Measurements from ENCODE around the gene FAM149B1. TPM values are rescaled to one million over a fixed set of nuclear protein-coding genes. Genes with fewer than 3 reads are reported as not detected.

FAM149B1 gene
- total RNA-seq, 2 experiments from 2014 or later = 7.0 to 7.7 TPM

- no peaks in the 10 kb centered on the region for H3K9me3 ChIP-seq (ENCODE audit: control insufficient read depth in 1 of 2, insufficient read depth in 1 of 2, low read length in 2 of 2)
- no peaks in the 10 kb centered on the region for H3K4me1 ChIP-seq (ENCODE audit: insufficient read depth, low read length)
- intact Hi-C loops (cut with DNase I, micrococcal nuclease) = loop anchor here in 1 of 2 experiments (5.0 kb wide), 1 partner anchor 380 kb away; the partner anchor contains the start of gene MYOZ1
- no peak for ATAC-seq (ENCODE audit: poor library complexity)
- Mint-ChIP-seq H3K36me3 (ENCODE audit: low read depth) (no peaks in the 10 kb centered on the region), H3K27me3 (no peaks in the 10 kb centered on the region), H3K9me3 (peaks cover 2% of the 10 kb centered on the region), H3K4me3 (no peak overlapping the region), H3K27ac (no peak overlapping the region), H3K4me1 (ENCODE audit: low read depth) (no peaks in the 10 kb centered on the region)
- DNase-seq = no peak
- TF ChIP-seq, protein P1, sequence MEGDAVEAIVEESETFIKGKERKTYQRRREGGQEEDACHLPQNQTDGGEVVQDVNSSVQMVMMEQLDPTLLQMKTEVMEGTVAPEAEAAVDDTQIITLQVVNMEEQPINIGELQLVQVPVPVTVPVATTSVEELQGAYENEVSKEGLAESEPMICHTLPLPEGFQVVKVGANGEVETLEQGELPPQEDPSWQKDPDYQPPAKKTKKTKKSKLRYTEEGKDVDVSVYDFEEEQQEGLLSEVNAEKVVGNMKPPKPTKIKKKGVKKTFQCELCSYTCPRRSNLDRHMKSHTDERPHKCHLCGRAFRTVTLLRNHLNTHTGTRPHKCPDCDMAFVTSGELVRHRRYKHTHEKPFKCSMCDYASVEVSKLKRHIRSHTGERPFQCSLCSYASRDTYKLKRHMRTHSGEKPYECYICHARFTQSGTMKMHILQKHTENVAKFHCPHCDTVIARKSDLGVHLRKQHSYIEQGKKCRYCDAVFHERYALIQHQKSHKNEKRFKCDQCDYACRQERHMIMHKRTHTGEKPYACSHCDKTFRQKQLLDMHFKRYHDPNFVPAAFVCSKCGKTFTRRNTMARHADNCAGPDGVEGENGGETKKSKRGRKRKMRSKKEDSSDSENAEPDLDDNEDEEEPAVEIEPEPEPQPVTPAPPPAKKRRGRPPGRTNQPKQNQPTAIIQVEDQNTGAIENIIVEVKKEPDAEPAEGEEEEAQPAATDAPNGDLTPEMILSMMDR (IDR thresholded peaks at IDR 0.05) = no peak
- H3K27me3 ChIP-seq (ENCODE audit: control insufficient read depth in 1 of 2, insufficient read depth in 2 of 2, low read length in 2 of 2) = no peaks in the 10 kb centered on the region
- CTCF ChIA-PET = no interaction called here
- no peak overlapping the region for H3K4me3 ChIP-seq (ENCODE audit: low read length)
- no peak overlapping the region for H3K27ac ChIP-seq (ENCODE audit: low read depth in 1 of 2, low read length in 2 of 2)
- POLR2A ChIA-PET = no interaction called here
- H3K36me3 ChIP-seq (ENCODE audit: insufficient read depth, low read length) = no peaks in the 10 kb centered on the region
Measured at GRCh38 chr10:73262105-73262730, 94.3 kb downstream of the FAM149B1 start.

- H3K4me1 Mint-ChIP-seq (ENCODE audit: low read depth) = no peaks in the 10 kb centered on the region
- intact Hi-C loops (cut with DNase I, micrococcal nuclease) = loop anchor here in 1 of 2 experiments (5.0 kb wide), 1 partner anchor 379 kb away; the partner anchor contains the start of gene MYOZ1
- Histone ChIP-seq H3K27ac (ENCODE audit: low read depth in 1 of 2, low read length in 2 of 2) (no peak overlapping the region), H3K9me3 (ENCODE audit: control insufficient read depth in 1 of 2, insufficient read depth in 1 of 2, low read length in 2 of 2) (no peaks in the 10 kb centered on the region), H3K4me3 (ENCODE audit: low read length) (no peak overlapping the region), H3K4me1 (ENCODE audit: insufficient read depth, low read length) (no peaks in the 10 kb centered on the region), H3K27me3 (ENCODE audit: control insufficient read depth in 1 of 2, insufficient read depth in 2 of 2, low read length in 2 of 2) (no peaks in the 10 kb centered on the region), H3K36me3 (ENCODE audit: insufficient read depth, low read length) (no peaks in the 10 kb centered on the region)
- ATAC-seq (ENCODE audit: poor library complexity) (no peak), DNase-seq (no peak)
- H3K27ac Mint-ChIP-seq = no peak overlapping the region
- TF ChIP-seq, protein P1 (IDR thresholded peaks at IDR 0.05) = no peak
- peaks cover 2% of the 10 kb centered on the region for H3K9me3 Mint-ChIP-seq
- no peak overlapping the region for H3K4me3 Mint-ChIP-seq
- POLR2A ChIA-PET = no interaction called here
- no peaks in the 10 kb centered on the region for H3K36me3 Mint-ChIP-seq (ENCODE audit: low read depth)
- H3K27me3 Mint-ChIP-seq = no peaks in the 10 kb centered on the region
- CTCF ChIA-PET = interaction anchor here (1.2 kb wide), 1 partner anchor 136 kb away, joined by 3 read pairs; no protein-coding TSS in a partner anchor
Measured at GRCh38 chr10:73262880-73263555, 95.1 kb downstream of the FAM149B1 start.

DNA sequence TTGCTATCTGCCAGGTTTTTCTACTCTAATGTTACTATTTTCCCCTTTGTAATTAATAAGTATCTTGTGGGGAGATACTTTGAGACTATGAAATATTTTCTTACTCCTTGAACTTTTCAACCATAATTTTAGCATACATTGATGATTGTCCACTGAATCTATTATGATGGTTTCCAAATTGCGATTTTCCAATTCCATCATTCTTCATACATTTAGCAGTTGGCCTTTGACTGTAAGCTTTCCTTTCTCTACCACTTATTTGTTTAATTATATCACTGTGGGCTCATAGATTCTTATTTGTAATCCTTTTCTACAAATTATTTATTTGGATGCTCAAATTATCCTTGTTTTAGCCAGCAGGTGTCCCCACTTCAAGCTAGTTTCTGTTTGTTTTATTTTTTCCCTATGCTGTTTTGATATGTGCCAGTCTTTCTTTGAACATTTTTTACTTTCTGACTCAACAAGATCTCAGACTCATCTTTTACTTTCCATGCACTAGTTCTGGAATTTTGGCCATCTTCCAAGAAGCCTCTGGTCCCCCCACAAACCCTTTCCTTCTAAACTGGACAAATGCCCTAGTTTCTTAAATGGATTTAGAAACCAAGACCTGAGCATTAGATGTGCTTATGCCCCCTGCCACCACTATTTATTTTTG lies 95.9 kb downstream of the FAM149B1 start:
- ChIA-PET POLR2A (interaction anchor here (0.8 to 1.4 kb wide), 2 partner anchors 11 to 362 kb away, joined by 3 to 5 read pairs; partner anchors contain the start of gene MRPS16), CTCF (interaction anchor here (1.2 to 1.4 kb wide), 2 partner anchors 10 to 135 kb away, joined by 3 to 4 read pairs; no protein-coding TSS in a partner anchor)
- H3K27ac ChIP-seq (ENCODE audit: low read depth in 1 of 2, low read length in 2 of 2) = no peak overlapping the region
- intact Hi-C loops (cut with DNase I, micrococcal nuclease) = loop anchor here in 1 of 2 experiments (5.0 kb wide), 1 partner anchor 378 kb away; the partner anchor contains the start of gene MYOZ1
- Mint-ChIP-seq H3K27me3 (no peaks in the 10 kb centered on the region), H3K27ac (no peak overlapping the region), H3K9me3 (no peaks in the 10 kb centered on the region), H3K4me3 (no peak overlapping the region), H3K4me1 (ENCODE audit: low read depth) (no peaks in the 10 kb centered on the region), H3K36me3 (ENCODE audit: low read depth) (no peaks in the 10 kb centered on the region)
- no peaks in the 10 kb centered on the region for H3K4me1 ChIP-seq (ENCODE audit: insufficient read depth, low read length)
- H3K36me3 ChIP-seq (ENCODE audit: insufficient read depth, low read length) = no peaks in the 10 kb centered on the region
- no peak for ATAC-seq (ENCODE audit: poor library complexity)
- DNase-seq = peak in 2 of 14 experiments; percentile 17 to 22
- no peaks in the 10 kb centered on the region for H3K27me3 ChIP-seq (ENCODE audit: control insufficient read depth in 1 of 2, insufficient read depth in 2 of 2, low read length in 2 of 2)
- H3K4me3 ChIP-seq (ENCODE audit: low read length) = no peak overlapping the region
- TF ChIP-seq, protein P1 (IDR thresholded peaks at IDR 0.05) = peak; percentile 59
- no peaks in the 10 kb centered on the region for H3K9me3 ChIP-seq (ENCODE audit: control insufficient read depth in 1 of 2, insufficient read depth in 1 of 2, low read length in 2 of 2)
